ENCODE data around the gene SCGN.
"Not testable (repeated sequence)": the region's sequence is repeated elsewhere in the genome, so short reads cannot be mapped to it uniquely, and the experiment has no call there.

- TF ChIP-seq CTCF, POLR2A (IDR thresholded peaks at IDR 0.05): not testable (repeated sequence)
Observed at GRCh38 chr6:25748601-25749517, 96.8 kb downstream of the SCGN start.

Measured in right lobe of liver (tissue), 4 donors.